Dermis microvascular lymphatic vessel endothelial cell (primary cell): Measurements from ENCODE around the gene PRPF31. TPM values are rescaled to one million over a fixed set of nuclear protein-coding genes. Genes with fewer than 3 reads are reported as not detected.
"Not testable (repeated sequence)": the region's sequence is repeated elsewhere in the genome, so short reads cannot be mapped to it uniquely, and the experiment has no call there.

Experiments
- DNase-seq, 2 donors: peaks; one replicate each; pipeline versions ENCODE4 v3.0.0 to v3.0.0-alpha.2; 2010; ENCODE audit warnings: low read depth in 2 of 2
- total RNA-seq: library from RNA; depleted of rRNA; stranded (reverse); fragments of >200 nt; gene quantifications from 2 replicates; pipeline ENCODE4 v1.2.1, GENCODE V29; 2014

Gene PRPF31, protein sequence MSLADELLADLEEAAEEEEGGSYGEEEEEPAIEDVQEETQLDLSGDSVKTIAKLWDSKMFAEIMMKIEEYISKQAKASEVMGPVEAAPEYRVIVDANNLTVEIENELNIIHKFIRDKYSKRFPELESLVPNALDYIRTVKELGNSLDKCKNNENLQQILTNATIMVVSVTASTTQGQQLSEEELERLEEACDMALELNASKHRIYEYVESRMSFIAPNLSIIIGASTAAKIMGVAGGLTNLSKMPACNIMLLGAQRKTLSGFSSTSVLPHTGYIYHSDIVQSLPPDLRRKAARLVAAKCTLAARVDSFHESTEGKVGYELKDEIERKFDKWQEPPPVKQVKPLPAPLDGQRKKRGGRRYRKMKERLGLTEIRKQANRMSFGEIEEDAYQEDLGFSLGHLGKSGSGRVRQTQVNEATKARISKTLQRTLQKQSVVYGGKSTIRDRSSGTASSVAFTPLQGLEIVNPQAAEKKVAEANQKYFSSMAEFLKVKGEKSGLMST
- 60.3 and 64.5 TPM in 2 replicates for total RNA-seq

DNA sequence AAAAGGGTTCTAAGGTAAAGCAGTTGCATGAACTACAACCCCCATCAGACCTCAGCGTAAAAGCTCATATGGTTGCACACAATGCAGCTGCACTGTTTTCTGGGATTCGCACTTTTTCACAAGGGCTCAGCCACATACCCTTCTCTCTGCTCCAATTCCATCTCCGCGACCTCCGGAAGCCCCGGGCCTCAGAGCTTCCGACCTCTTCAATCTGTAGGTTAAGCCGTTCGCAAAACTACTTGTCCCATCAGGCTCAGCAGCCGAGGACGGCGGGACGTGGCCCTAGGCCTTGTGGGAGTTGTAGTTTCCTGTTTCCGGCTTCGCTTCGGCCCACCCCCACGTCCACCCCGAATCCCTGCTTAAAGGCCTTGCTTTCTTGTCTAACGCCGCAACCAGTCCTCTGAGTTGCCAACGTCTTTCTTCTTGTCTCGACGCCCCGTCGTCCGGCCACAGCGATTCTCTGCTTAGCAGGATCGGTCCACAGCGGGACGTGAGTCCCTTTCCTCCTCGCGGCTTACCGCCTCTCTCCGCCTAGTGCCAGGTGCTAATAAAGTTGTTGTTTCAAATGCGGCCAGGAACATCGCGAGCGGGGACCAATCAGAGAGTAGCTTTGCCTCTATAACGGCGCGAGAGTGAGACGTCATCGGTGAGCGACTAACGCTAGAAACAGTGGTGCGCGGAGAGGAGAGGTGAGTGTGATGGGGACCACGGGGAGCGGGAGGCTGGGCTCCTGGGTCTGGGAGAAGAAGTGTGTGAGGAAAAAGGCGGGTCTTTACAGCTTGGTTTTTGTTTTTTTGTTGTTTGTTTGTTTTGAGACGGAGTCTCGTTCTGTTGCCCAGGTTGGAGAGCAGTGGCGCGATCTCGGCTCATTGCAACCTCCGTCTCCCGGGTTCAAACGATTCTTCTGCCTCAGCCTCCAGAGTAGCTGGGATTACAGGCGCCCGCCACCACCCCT is at the start of gene PRPF31, which contains the start of gene TFPT:
Gene PRPF31 (plus strand): TSS at position 646 of the 955 bp plus-strand sequence. CDS start 2,525 bp downstream, outside the sequence.
Gene TFPT (minus strand): TSS at position 549 of the 955 bp plus-strand sequence. CDS start 388 bp downstream, at position 161.
- peak; percentile 98 to 99 for DNase-seq

GRCh38 chr19:54069470-54069869 is 46.1 kb upstream of the PRPF31 start:
- no peak for DNase-seq

- DNase-seq, result no peak
Measured at GRCh38 chr19:54073829-54074228, 41.7 kb upstream of the PRPF31 start.

DNA sequence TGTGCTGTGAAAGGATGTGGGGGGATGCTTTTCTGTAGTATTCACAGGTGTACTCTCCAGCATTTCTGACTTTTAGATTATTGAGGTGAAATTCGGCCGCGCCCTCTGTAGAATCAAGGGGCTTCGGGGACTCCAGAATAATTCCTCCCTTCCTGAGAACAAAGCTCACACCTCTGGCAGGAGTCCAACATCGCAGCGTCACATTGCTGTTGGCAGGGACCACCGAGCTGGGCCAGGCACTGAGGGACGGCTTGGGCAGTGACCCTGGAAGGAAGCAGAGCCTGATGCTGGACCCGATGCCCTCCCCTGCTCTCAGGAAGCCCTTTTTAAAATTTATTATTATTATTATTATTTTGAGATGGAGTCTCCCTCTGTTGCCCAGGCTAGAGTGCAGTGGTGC is 40.7 kb upstream of the PRPF31 start:
- DNase-seq, result no peak

DNA sequence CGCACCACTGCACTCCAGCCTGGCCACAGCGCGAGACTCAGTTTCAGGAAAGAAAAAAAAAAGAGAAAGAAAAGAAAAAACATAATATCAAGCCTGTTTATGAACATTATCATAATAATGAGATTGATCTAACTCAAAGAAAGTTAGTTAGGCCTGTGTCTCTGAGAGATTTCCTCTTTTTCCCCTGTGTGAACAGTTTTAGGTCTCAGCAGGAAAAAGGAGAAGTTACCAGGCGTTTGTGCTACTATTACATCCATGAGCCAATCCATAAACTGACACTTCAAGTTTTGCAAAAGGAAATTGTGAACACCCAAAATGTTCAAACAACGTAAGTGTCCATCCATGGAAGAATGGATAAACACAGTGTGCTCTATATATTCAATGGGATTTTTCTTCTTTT is 38.2 kb upstream of the PRPF31 start:
- no peak for DNase-seq

DNA sequence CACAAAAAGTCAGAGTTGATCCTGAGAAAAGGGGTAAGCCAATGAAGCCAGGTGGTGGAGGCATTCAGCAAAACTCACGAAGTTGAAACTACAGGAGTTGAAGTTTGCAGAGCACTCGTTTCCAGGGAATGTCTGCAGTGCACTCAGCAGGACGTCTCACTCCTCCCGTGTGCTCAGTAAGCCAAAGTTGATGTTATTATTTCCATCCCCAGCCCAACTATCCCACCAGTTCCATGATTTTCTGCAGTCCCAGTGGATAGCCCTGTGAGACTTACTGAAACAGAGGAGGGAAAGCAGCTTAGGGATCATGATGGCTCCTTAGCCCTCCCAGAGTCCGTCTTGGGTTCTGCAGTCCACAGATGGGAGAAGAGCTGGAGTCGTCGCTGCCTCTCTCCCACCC is 34.5 kb upstream of the PRPF31 start, which contains the start of gene TARM1:
Gene TARM1 (minus strand): TSS at position 334 of the 400 bp plus-strand sequence. CDS start 25 bp downstream, at position 309.
- no peak for DNase-seq

- DNase-seq, result no peak
Measured at GRCh38 chr19:54084410-54084809, 31.1 kb upstream of the PRPF31 start.

DNA sequence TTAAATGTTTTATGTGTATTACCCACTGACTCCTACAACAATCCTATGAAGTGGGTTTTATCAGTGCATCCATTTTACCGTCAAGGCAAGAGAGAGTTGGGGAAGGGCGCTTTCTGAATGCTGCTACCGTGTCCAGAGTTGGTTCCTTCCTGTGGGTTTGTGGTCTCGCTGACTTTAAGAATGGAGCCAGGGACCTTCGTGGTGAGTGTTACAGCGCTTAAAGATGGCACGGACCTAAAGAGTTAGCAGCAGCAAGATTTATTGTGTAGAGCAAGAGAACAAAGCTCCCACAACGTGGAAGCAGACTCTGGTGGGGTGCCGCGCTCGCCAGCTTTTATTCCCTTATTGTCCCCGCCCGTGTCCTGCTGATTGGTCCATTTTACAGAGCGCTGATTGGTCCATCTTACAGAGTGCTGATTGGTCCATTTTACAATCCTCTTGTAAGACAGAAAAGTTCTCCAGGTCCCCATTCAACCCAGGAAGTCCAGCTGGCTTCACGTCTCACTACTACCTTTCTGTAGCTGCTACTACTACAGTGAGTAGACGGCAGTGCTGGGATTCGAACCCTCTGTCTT is 21.0 kb upstream of the PRPF31 start:
- DNase-seq, result no peak

- no peak for DNase-seq
Measured at GRCh38 chr19:54095136-54095858, 20.3 kb upstream of the PRPF31 start.

DNA sequence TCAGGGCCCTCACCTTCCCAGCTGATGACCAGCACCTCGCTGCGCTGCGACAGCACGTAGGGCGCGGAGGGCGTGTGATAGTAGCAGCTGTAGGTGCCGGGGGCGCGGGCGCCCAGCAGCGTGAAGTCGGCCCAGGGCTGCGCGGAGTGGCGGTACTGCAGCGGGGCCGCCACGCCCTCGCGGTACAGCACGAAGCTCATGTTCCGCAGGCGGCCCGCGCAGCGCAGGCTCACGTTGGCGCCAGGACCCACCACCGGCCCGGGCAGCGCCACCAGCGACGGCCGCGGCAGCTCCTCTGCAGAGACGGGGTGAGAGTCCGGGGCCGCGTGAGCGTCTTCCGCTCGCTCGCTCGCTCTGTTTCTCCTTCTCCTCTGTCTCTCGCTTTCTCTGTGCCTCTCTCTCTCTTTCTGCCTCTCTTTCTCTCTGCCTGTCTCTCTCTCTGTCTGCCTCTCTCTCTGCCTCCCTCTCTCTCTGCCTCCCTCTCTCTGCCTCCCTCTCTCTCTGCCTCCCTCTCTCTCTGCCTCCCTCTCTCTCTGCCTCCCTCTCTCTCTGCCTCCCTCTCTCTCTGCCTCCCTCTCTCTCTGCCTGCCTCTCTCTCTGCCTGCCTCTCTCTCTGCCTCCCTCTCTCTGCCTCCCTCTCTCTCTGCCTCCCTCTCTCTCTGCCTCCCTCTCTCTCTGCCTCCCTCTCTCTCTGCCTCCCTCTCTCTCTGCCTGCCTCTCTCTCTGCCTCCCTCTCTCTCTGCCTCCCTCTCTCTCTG is 19.5 kb upstream of the PRPF31 start:
- DNase-seq, result peak in 1 of 2 donors; percentile 50

DNA sequence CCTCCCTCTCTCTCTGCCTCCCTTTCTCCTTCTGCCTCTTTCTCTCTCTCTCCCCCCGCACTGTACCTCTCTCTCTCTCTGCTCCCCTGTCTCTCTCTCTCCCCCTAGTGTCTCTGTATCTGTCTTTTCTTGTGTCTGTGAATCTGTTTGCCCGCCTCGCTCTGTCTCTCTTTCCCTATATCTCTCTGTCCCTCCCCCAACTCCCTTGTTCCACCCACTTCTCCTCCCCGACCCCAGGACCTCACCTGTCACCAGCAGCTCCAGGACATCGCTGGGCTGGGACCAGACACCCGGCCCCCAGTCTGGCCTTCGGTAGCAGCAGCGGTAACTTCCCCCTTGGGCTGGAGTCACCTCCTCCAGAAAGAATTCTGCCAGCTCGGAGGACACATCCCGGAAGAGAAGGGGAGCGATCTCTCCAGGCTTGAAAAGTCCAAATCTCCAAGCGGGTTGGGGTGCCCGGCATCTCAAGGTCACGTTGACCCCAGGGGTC is 18.9 kb upstream of the PRPF31 start:
- peak in 1 of 2 donors; percentile 14 for DNase-seq

- DNase-seq, result no peak
Measured at GRCh38 chr19:54099190-54099902, 16.2 kb upstream of the PRPF31 start.

- DNase-seq, result not testable (repeated sequence)
Measured at GRCh38 chr19:54099903-54100255, 15.7 kb upstream of the PRPF31 start.

DNA sequence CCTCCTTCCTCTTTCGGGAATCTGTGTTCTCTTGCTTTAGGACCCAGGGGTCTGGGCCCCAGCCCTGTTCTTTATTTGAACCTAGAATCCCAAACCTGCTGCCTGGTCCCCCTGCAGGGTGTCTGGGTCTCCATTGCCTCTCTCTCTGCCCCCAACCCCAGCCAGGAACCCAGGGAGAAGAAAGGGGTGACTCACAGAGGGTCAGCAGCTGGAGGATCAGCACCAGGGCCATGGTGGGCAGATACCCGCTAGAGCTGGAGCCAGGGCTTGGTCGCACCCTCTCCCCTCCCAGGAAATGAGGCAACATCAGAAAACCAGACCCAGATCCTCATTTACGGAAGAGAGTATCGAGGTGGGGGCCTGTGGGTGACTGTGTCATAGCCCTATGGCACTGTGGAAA is 15.0 kb upstream of the PRPF31 start, which contains the start of gene OSCAR:
Gene OSCAR (minus strand): TSS at position 243 of the 400 bp plus-strand sequence. CDS start 11 bp downstream, at position 232.
- no peak for DNase-seq

- peak; percentile 97 to 98 for DNase-seq
Measured at GRCh38 chr19:54102421-54103169, 13.0 kb upstream of the PRPF31 start, which contains the start of gene NDUFA3. TSS of gene NDUFA3 (plus strand) at chr19:54102855. CDS start at chr19:54102879, 24 bp downstream.

GRCh38 chr19:54104998-54105715 is 10.4 kb upstream of the PRPF31 start:
- no peak for DNase-seq

- no peak for DNase-seq
Measured at GRCh38 chr19:54105796-54106195, 9.8 kb upstream of the PRPF31 start.
